ENCODE results near the gene RAB5B.

RAB5B gene

GRCh38 chr12:55965941-55966407 lies 7.9 kb upstream of the RAB5B start, which contains the start of gene PMEL:
Gene PMEL (minus strand): TSS chr12:55966042. CDS start chr12:55966011, 31 bp downstream.
- TF ChIP-seq, protein P1, sequence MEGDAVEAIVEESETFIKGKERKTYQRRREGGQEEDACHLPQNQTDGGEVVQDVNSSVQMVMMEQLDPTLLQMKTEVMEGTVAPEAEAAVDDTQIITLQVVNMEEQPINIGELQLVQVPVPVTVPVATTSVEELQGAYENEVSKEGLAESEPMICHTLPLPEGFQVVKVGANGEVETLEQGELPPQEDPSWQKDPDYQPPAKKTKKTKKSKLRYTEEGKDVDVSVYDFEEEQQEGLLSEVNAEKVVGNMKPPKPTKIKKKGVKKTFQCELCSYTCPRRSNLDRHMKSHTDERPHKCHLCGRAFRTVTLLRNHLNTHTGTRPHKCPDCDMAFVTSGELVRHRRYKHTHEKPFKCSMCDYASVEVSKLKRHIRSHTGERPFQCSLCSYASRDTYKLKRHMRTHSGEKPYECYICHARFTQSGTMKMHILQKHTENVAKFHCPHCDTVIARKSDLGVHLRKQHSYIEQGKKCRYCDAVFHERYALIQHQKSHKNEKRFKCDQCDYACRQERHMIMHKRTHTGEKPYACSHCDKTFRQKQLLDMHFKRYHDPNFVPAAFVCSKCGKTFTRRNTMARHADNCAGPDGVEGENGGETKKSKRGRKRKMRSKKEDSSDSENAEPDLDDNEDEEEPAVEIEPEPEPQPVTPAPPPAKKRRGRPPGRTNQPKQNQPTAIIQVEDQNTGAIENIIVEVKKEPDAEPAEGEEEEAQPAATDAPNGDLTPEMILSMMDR (IDR thresholded peaks at IDR 0.05; ENCODE audit: borderline replicate concordance, extremely low read depth, low read length, poor library complexity, severe bottlenecking), result no peak
- no peak for TF ChIP-seq EZH2 (IDR thresholded peaks at IDR 0.05; ENCODE audit: borderline replicate concordance, low read depth, low read length, severe bottlenecking)
- Histone ChIP-seq H3K27me3 (ENCODE audit: insufficient read depth, low read length, poor library complexity) (no peaks in the 10 kb centered on the region), H3K79me2 (ENCODE audit: insufficient read depth, low read length) (peaks cover 34% of the 10 kb centered on the region), H3K9ac (ENCODE audit: low read depth, low read length) (peak within 1 kb of the TSS; percentile 80), H3K4me2 (ENCODE audit: insufficient read depth, low read length) (peak within 1 kb of the TSS; percentile 85), H2AFZ (ENCODE audit: low read depth, low read length) (peak within 1 kb of the TSS; percentile 97), H3K36me3 (ENCODE audit: insufficient read depth, low read length) (peaks cover 32% of the 10 kb centered on the region), H3K4me1 (ENCODE audit: insufficient read depth, low read length) (peaks cover 46% of the 10 kb centered on the region), H3K4me3 (ENCODE audit: low read depth in 1 of 2, low read length in 2 of 2) (peak within 1 kb of the TSS; percentile 86 to 88), H3K27ac (ENCODE audit: low read length) (peak within 1 kb of the TSS; percentile 84), H4K20me1 (ENCODE audit: insufficient read depth, low read length) (no peaks in the 10 kb centered on the region), H3K9me3 (ENCODE audit: insufficient read depth, low read length, severe bottlenecking) (no peaks in the 10 kb centered on the region)
- DNase-seq (no peak), ATAC-seq (ENCODE audit: insufficient read depth, low read depth) (no peak)

DNA sequence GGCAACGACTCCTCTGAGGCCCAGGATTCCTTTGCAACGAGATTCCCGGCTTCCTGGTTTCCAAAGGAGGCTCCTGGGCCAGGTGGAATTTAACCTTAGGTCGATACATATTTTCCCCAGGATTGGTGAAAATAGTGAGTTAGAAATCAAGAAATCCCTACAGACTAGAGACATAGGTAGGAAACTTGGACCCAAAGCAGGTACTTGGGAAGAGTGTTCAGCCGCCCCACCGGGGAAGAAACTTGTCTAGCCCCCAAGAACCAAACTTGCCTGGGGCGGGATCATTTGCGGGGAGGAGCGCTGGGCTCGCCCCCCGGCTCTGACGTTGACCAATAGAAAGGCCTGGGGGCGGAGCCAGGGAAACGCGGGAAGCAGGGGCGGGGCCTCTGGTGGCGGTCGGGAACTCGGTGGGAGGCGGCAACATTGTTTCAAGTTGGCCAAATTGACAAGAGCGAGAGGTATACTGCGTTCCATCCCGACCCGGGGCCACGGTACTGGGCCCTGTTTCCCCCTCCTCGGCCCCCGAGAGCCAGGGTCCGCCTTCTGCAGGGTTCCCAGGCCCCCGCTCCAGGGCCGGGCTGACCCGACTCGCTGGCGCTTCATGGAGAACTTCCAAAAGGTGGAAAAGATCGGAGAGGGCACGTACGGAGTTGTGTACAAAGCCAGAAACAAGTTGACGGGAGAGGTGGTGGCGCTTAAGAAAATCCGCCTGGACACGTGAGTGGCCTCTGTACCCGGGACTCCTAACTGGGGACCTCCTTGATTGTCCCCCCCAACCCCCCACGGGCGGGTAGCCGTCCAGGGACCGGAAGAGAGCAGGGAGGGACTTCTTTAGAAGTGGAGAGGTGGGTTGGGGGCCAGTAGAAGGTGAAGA lies 7.2 kb upstream of the RAB5B start, which contains the start of gene CDK2:
Gene CDK2, plus strand, starts transcription at position 423 of the 874 bp plus-strand sequence. Its CDS starts 179 bp downstream, at position 602.
- no peaks in the 10 kb centered on the region for H4K20me1 ChIP-seq (ENCODE audit: insufficient read depth, low read length)
- peak; percentile 94 for ATAC-seq (ENCODE audit: insufficient read depth, low read depth)
- H3K79me2 ChIP-seq (ENCODE audit: insufficient read depth, low read length), result peaks cover 34% of the 10 kb centered on the region
- no peaks in the 10 kb centered on the region for H3K9me3 ChIP-seq (ENCODE audit: insufficient read depth, low read length, severe bottlenecking)
- peak within 1 kb of the TSS; percentile 84 for H3K27ac ChIP-seq (ENCODE audit: low read length)
- peak; percentile 95 for DNase-seq
- peak within 1 kb of the TSS; percentile 97 for H2AFZ ChIP-seq (ENCODE audit: low read depth, low read length)
- peak within 1 kb of the TSS; percentile 86 to 88 for H3K4me3 ChIP-seq (ENCODE audit: low read depth in 1 of 2, low read length in 2 of 2)
- H3K36me3 ChIP-seq (ENCODE audit: insufficient read depth, low read length), result peaks cover 38% of the 10 kb centered on the region
- peak within 1 kb of the TSS; percentile 80 for H3K9ac ChIP-seq (ENCODE audit: low read depth, low read length)
- no peaks in the 10 kb centered on the region for H3K27me3 ChIP-seq (ENCODE audit: insufficient read depth, low read length, poor library complexity)
- peaks cover 53% of the 10 kb centered on the region for H3K4me1 ChIP-seq (ENCODE audit: insufficient read depth, low read length)
- TF ChIP-seq, protein P1 (IDR thresholded peaks at IDR 0.05; ENCODE audit: borderline replicate concordance, extremely low read depth, low read length, poor library complexity, severe bottlenecking), result no peak
- no peak for TF ChIP-seq EZH2 (IDR thresholded peaks at IDR 0.05; ENCODE audit: borderline replicate concordance, low read depth, low read length, severe bottlenecking)
- peak within 1 kb of the TSS; percentile 85 for H3K4me2 ChIP-seq (ENCODE audit: insufficient read depth, low read length)

DNA sequence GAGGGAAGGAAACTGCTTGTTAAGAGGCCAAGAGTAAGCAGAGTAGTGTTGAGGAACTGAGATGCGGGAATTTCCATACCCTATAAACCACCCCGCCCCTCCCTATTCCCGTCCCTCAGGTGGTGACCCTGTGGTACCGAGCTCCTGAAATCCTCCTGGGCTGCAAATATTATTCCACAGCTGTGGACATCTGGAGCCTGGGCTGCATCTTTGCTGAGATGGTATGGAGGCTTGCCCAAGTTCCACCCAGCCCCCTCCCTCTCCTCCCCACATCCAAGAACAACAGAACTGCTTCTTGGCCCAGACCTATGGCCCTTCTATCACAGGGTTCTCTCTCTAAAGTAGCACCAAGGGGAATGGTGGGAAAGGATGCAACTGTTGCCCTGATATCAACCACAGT lies 4.5 kb upstream of the RAB5B start:
- peaks cover 44% of the 10 kb centered on the region for H3K36me3 ChIP-seq (ENCODE audit: insufficient read depth, low read length)
- TF ChIP-seq EZH2 (IDR thresholded peaks at IDR 0.05; ENCODE audit: borderline replicate concordance, low read depth, low read length, severe bottlenecking), result no peak
- TF ChIP-seq, protein P1 (IDR thresholded peaks at IDR 0.05; ENCODE audit: borderline replicate concordance, extremely low read depth, low read length, poor library complexity, severe bottlenecking), result no peak
- no peak overlapping the region; the same call in 1 of the 2 replicates for H3K9ac ChIP-seq (ENCODE audit: low read depth, low read length)
- ATAC-seq (ENCODE audit: insufficient read depth, low read depth) (no peak), DNase-seq (no peak)
- H4K20me1 ChIP-seq (ENCODE audit: insufficient read depth, low read length), result no peaks in the 10 kb centered on the region
- no peak overlapping the region for H3K4me3 ChIP-seq (ENCODE audit: low read depth in 1 of 2, low read length in 2 of 2)
- peaks cover 67% of the 10 kb centered on the region for H3K4me1 ChIP-seq (ENCODE audit: insufficient read depth, low read length)
- H3K79me2 ChIP-seq (ENCODE audit: insufficient read depth, low read length), result peaks cover 45% of the 10 kb centered on the region
- H3K9me3 ChIP-seq (ENCODE audit: insufficient read depth, low read length, severe bottlenecking), result no peaks in the 10 kb centered on the region
- no peak overlapping the region for H2AFZ ChIP-seq (ENCODE audit: low read depth, low read length)
- no peaks in the 10 kb centered on the region for H3K27me3 ChIP-seq (ENCODE audit: insufficient read depth, low read length, poor library complexity)
- peak overlapping the region; percentile 85; the same call in 1 of the 2 replicates for H3K4me2 ChIP-seq (ENCODE audit: insufficient read depth, low read length)
- no peak overlapping the region for H3K27ac ChIP-seq (ENCODE audit: low read length)

Data from DND-41 (cell line).